ENCODE data around the gene SCFD1.

The SCFD1 gene

DNA sequence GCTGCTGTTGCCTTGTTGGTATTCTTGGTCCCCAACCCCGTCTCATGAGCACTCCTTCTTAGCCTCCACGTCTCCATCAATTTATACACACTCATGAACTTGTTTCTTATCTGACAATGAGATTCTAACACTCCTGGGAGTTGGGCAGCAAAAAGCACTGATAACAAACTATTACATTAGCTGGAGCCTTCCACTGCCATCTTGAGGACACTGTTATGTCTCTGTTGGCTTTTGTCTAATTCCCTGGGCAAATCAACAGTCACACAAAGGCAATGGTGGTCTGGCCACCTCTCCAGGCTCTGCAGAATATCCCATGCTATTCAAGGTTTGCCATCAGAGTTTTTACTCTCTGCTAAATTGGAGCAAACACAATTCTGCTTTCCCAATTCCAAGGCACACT, 134.5 kb downstream of the SCFD1 start:
- DNase-seq (ENCODE audit: low read depth, low spot score), result no peak

DNA sequence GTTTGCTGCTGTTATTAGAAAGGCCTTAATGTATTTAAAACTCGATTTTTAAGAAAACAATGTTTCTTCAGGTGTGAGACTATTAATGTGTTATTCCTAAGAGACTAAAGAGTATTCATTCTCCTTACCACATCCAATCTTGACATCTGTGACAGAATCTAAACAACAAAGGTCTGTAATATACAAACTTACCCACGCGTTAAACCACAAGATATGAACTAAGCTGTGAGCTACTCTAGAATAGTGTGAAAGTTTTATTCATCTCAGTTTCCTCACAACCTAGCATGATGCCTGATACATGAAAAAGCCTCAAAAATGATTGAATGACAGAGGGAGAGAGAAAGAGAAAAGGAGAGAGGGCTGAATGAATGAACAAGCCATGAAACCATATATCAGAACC, 135.0 kb downstream of the SCFD1 start:
- DNase-seq (ENCODE audit: low read depth, low spot score), result no peak

DNA sequence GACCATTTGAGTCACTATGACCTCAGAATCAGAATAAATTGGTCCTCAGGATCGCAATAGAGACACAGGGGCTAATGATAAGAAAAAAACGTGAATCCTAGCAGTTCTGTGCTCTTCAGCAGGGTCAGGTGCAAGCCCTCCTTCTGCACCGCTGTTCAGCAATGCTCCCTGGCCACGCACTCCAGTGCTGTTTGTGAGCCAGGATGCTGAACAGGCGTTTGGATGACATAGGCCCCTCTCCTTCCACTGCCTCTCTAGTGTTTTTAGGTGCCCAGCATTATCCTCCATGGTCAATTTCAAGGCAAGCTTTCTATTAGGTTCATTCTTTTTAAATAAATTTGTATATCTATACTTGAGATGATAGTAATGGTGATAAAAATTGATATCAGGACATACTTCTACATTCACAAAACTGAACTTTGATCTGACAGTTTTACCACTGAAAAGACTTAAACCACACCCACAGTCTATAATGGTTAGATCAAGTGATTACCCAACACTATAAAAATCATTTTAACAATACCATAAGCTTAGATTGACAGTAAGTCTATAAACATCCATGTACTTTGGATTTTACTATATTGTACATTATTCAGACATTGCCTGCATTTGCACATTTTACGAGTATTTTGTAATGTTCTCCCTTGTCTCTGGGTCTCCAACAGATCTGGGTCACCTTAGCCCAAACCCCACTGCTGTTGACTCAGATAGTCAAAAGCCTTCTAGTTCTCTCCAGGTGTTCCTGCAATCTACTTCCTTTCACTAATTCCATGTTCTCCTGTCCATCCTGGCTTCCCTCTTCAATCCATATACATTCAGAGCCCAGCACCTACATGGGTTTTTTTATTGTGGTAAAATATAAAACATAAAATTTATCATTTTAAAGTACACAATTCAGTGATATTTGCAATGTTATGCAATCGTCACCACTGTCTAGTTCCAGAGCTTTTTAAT, 137.3 kb downstream of the SCFD1 start:
- no peak for DNase-seq (ENCODE audit: low read depth, low spot score)

DNA sequence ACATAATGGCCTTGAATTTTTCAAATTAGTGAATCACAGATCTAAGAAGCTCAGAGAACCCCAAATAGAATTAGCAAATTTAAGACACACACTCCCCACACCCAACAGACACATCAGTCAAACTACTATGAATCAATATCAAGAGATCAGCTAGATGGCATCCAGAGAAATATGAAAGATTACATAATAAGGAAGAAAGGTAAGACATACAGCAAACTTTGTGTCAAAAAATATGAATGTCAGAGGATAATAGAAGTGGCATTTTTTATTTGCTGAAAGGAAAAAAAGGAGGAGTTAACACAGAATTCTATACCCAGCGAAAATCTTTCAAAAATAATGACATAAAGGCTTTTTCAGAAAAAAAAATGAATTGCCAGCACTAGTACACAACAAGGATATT, 141.8 kb downstream of the SCFD1 start:
- DNase-seq (ENCODE audit: low read depth, low spot score), result no peak

DNA sequence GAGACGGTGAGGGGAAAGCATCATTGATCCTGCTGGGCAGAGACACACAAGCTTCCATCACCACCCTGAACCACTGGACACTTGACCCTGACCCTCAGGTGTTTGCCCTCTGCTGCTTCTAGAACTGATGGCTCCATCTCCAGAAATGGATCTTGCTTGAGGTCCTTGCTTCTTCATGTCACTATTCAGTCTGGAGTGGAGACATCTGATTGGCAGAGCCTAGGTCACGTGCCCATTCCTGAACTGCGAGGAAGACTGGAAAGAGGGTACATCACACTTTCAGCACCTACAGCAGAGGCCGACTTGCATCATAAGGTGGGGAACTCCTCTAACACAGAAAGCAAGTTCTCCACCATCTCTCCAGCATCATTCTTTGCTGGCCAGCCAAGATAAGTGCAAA, 145.5 kb downstream of the SCFD1 start:
- no peak for DNase-seq (ENCODE audit: low read depth, low spot score)

GRCh38 chr14:30768791-30769190, 146.7 kb downstream of the SCFD1 start:
- DNase-seq (ENCODE audit: low read depth, low spot score), result no peak

- DNase-seq (ENCODE audit: low read depth, low spot score), result no peak
These were observed 148.3 kb downstream of the SCFD1 start for GRCh38 chr14:30770376-30770775.

DNA sequence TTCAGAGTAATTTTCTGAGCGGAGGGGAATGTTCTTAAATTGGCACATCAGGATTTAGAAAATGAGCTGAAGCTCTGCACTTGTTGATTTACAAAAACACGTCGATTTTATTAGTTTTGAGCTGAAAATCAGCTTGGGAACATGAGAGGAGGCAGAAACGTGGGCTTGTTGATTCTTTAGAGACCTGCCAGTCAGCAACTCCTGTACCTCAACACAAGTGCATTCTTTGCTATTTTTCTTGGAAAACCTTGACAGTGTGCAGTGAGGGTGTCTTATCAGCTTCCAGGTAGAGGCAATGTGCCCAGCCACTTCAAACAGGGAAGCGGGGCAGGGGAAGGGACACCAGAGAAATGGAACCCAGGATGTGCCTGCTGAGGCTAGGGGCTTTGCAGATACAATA, 149.5 kb downstream of the SCFD1 start:
- no peak for DNase-seq (ENCODE audit: low read depth, low spot score)

DNA sequence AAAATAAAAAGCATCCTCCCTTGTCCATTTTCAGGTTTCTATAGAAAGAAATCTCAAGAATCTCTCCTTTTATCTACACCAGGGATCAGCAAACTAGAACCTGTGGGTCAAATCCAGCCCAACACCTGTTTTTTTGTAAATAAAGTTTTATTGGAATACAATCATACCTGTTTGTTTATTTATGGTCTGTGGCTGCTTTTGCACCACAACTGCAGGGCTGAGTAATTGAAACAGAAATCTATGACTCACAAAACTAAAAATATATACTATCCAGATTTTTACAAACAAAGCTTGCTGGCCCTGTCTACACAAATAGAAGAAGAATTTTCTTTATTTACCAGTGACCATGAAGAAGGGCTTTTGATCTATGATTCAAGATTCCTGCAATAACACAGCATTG, 157.1 kb downstream of the SCFD1 start:
- DNase-seq (ENCODE audit: low read depth, low spot score), result no peak
